Naive B cell (primary cell): Measurements from ENCODE around the gene ABCB9. TPM values are rescaled to one million over a fixed set of nuclear protein-coding genes. Genes with fewer than 3 reads are reported as not detected.
A peak's percentile ranks its signal among the peaks of the same experiment; 100 is the strongest.

Source experiments
- ATAC-seq, 2 donors: fragments of 150-1000 bp; cut with Tn5 transposase; 2 replicates each; pipeline ENCODE4 v1.10.0; 2021; ENCODE audit warnings: low read depth in 2 of 2, mild to moderate bottlenecking in 2 of 2, moderate library complexity in 2 of 2
- DNase-seq: peaks from one replicate; pipeline ENCODE4 v3.0.0; 2022
- H3K27ac Mint-ChIP-seq, 6 donors: one replicate each; pipeline ENCODE4 v1.8.0; 2020 to 2022; ENCODE audit warnings: mild to moderate bottlenecking in 6 of 6, mixed read lengths in 6 of 6, moderate library complexity in 5 of 6, inconsistent platforms in 2 of 6
- H3K27me3 Mint-ChIP-seq, 3 donors: one replicate each; pipeline ENCODE4 v1.8.0; 2021 to 2022; ENCODE audit warnings: mixed read lengths in 3 of 3, mild to moderate bottlenecking in 1 of 3
- H3K36me3 Mint-ChIP-seq, 2 donors: one replicate each; pipeline ENCODE4 v1.8.0; 2020 to 2022; ENCODE audit warnings: mixed read lengths in 2 of 2, inconsistent platforms in 1 of 2, mild to moderate bottlenecking in 1 of 2
- H3K4me1 Mint-ChIP-seq, 3 donors: one replicate each; pipeline ENCODE4 v1.8.0; 2020 to 2022; ENCODE audit warnings: mixed read lengths in 3 of 3, inconsistent platforms in 1 of 3, mild to moderate bottlenecking in 1 of 3, moderate library complexity in 1 of 3
- H3K4me3 Mint-ChIP-seq, 8 donors: one replicate each; pipeline ENCODE4 v1.8.0; 2020 to 2022; ENCODE audit warnings: mild to moderate bottlenecking in 8 of 8, mixed read lengths in 8 of 8, moderate library complexity in 8 of 8, inconsistent platforms in 2 of 8
- H3K9me3 Mint-ChIP-seq, 7 donors: one replicate each; pipeline ENCODE4 v1.8.0; 2020 to 2022; ENCODE audit warnings: mixed read lengths in 7 of 7, mild to moderate bottlenecking in 5 of 7, inconsistent platforms in 2 of 7, moderate library complexity in 1 of 7
- polyA plus RNA-seq, 6 donors: library from polyadenylated mRNA; unstranded; fragments of 300-500 nt; fragmentation: Illumina TruSeq; gene quantifications; one replicate each; pipeline ENCODE4 v1.2.3, GENCODE V29; 2021; ENCODE audit warnings: low read depth in 6 of 6

Gene ABCB9
- polyA plus RNA-seq, 6 donors from 2014 or later, result 0.18 to 0.59 (median 0.31) TPM; not detected in 1

- H3K4me3 Mint-ChIP-seq, result no peak overlapping the region
- H3K9me3 Mint-ChIP-seq, result no peaks in the 10 kb centered on the region
- H3K4me1 Mint-ChIP-seq, result no peaks in the 10 kb centered on the region
Measured at GRCh38 chr12:122958198-122958888, 7.9 kb downstream of the ABCB9 start.

GRCh38 chr12:122956035-122956434 lies 10.2 kb downstream of the ABCB9 start:
- H3K36me3 Mint-ChIP-seq, result no peaks in the 10 kb centered on the region
- DNase-seq, result no peak
- H3K4me1 Mint-ChIP-seq, result peaks cover 4 to 12% (median 11%) of the 10 kb centered on the region in 3 donors
- no peaks in the 10 kb centered on the region for H3K27me3 Mint-ChIP-seq
- no peak overlapping the region for H3K27ac Mint-ChIP-seq
- ATAC-seq, result no peak
- no peak overlapping the region for H3K4me3 Mint-ChIP-seq
- H3K9me3 Mint-ChIP-seq, result no peaks in the 10 kb centered on the region

More at GRCh38 chr12:122958198-122958888, 7.9 kb downstream of the ABCB9 start:
- ATAC-seq (no peak), DNase-seq (no peak)
- no peaks in the 10 kb centered on the region for H3K36me3 Mint-ChIP-seq
- H3K27ac Mint-ChIP-seq, result no peak overlapping the region
- H3K27me3 Mint-ChIP-seq, result no peaks in the 10 kb centered on the region

- Mint-ChIP-seq H3K4me3 (no peak overlapping the region), H3K36me3 (no peaks in the 10 kb centered on the region), H3K27ac (no peak overlapping the region), H3K9me3 (no peaks in the 10 kb centered on the region), H3K4me1 (peaks cover 4 to 12% (median 11%) of the 10 kb centered on the region in 3 donors), H3K27me3 (no peaks in the 10 kb centered on the region)
- ATAC-seq, result no peak
- DNase-seq, result no peak
Measured at GRCh38 chr12:122955156-122955555, 11.1 kb downstream of the ABCB9 start.

GRCh38 chr12:122951979-122952892 lies 14.0 kb downstream of the ABCB9 start:
- Mint-ChIP-seq H3K27ac (peak overlapping the region in 3 of 6 donors; percentile 47 to 58 (median 57)), H3K4me1 (peaks cover 11 to 27% (median 17%) of the 10 kb centered on the region in 3 donors), H3K36me3 (no peaks in the 10 kb centered on the region), H3K4me3 (no peak overlapping the region), H3K27me3 (no peaks in the 10 kb centered on the region), H3K9me3 (no peaks in the 10 kb centered on the region)
- DNase-seq (peak; percentile 68), ATAC-seq (peak; percentile 96)

GRCh38 chr12:122951406-122951805 lies 14.9 kb downstream of the ABCB9 start:
- no peak for DNase-seq
- Mint-ChIP-seq H3K36me3 (no peaks in the 10 kb centered on the region), H3K9me3 (no peaks in the 10 kb centered on the region), H3K27ac (peak overlapping the region in 2 of 6 donors; percentile 38 to 66), H3K4me3 (no peak overlapping the region), H3K27me3 (no peaks in the 10 kb centered on the region), H3K4me1 (peaks cover 18 to 35% (median 25%) of the 10 kb centered on the region in 3 donors)
- no peak for ATAC-seq

- DNase-seq (no peak), ATAC-seq (no peak)
- no peak overlapping the region for H3K27ac Mint-ChIP-seq
- no peaks in the 10 kb centered on the region for H3K36me3 Mint-ChIP-seq
- peaks cover 18 to 41% (median 35%) of the 10 kb centered on the region in 3 donors for H3K4me1 Mint-ChIP-seq
- no peaks in the 10 kb centered on the region for H3K9me3 Mint-ChIP-seq
- H3K4me3 Mint-ChIP-seq, result peak overlapping the region in 1 of 8 donors; percentile 37
- H3K27me3 Mint-ChIP-seq, result no peaks in the 10 kb centered on the region
Measured at GRCh38 chr12:122949816-122950675, 16.2 kb downstream of the ABCB9 start.

GRCh38 chr12:122949405-122949804 lies 16.9 kb downstream of the ABCB9 start:
- no peaks in the 10 kb centered on the region for H3K27me3 Mint-ChIP-seq
- no peak for ATAC-seq

GRCh38 chr12:122948605-122949004 lies 17.7 kb downstream of the ABCB9 start:
- DNase-seq (no peak), ATAC-seq (no peak)
- H3K4me1 Mint-ChIP-seq, result peaks cover 24 to 46% (median 41%) of the 10 kb centered on the region in 3 donors
- peak overlapping the region in 2 of 6 donors; percentile 37 to 66 for H3K27ac Mint-ChIP-seq
- no peaks in the 10 kb centered on the region for H3K36me3 Mint-ChIP-seq
- no peaks in the 10 kb centered on the region for H3K27me3 Mint-ChIP-seq
- H3K9me3 Mint-ChIP-seq, result no peaks in the 10 kb centered on the region
- no peak overlapping the region for H3K4me3 Mint-ChIP-seq

More at GRCh38 chr12:122949405-122949804, 16.9 kb downstream of the ABCB9 start:
- DNase-seq, result no peak
- no peaks in the 10 kb centered on the region for H3K36me3 Mint-ChIP-seq
- peaks cover 18 to 41% (median 36%) of the 10 kb centered on the region in 3 donors for H3K4me1 Mint-ChIP-seq
- H3K9me3 Mint-ChIP-seq, result no peaks in the 10 kb centered on the region
- no peak overlapping the region for H3K27ac Mint-ChIP-seq
- no peak overlapping the region for H3K4me3 Mint-ChIP-seq

- Mint-ChIP-seq H3K4me3 (peak overlapping the region in 5 of 8 donors; percentile 27 to 88 (median 64)), H3K9me3 (no peaks in the 10 kb centered on the region), H3K4me1 (peaks cover 34 to 56% (median 47%) of the 10 kb centered on the region in 3 donors), H3K36me3 (no peaks in the 10 kb centered on the region), H3K27ac (peak overlapping the region in 4 of 6 donors; percentile 38 to 83 (median 78)), H3K27me3 (no peaks in the 10 kb centered on the region)
- ATAC-seq (peak; percentile 66 to 71), DNase-seq (no peak)
Measured at GRCh38 chr12:122947352-122947792, 18.9 kb downstream of the ABCB9 start.

GRCh38 chr12:122946690-122947341 lies 19.4 kb downstream of the ABCB9 start:
- Mint-ChIP-seq H3K27me3 (no peaks in the 10 kb centered on the region), H3K4me3 (peak overlapping the region in 6 of 8 donors; percentile 27 to 88 (median 65)), H3K9me3 (no peaks in the 10 kb centered on the region), H3K27ac (peak overlapping the region in 5 of 6 donors; percentile 38 to 83 (median 78)), H3K36me3 (no peaks in the 10 kb centered on the region), H3K4me1 (peaks cover 31 to 54% (median 42%) of the 10 kb centered on the region in 3 donors)
- peak; percentile 38 to 43 for ATAC-seq
- no peak for DNase-seq

GRCh38 chr12:122944605-122945592 lies 21.4 kb downstream of the ABCB9 start:
- Mint-ChIP-seq H3K4me1 (peaks cover 31 to 51% (median 37%) of the 10 kb centered on the region in 3 donors), H3K4me3 (peak overlapping the region in 2 of 8 donors; percentile 33 to 61), H3K9me3 (no peaks in the 10 kb centered on the region), H3K27me3 (no peaks in the 10 kb centered on the region), H3K27ac (no peak overlapping the region), H3K36me3 (no peaks in the 10 kb centered on the region)
- ATAC-seq, result no peak
- no peak for DNase-seq
